ENCODE results near the gene TSHB. TPM values are rescaled to one million over a fixed set of nuclear protein-coding genes. Genes with fewer than 3 reads are reported as not detected.
"Not testable (repeated sequence)": the region's sequence is repeated elsewhere in the genome, so short reads cannot be mapped to it uniquely, and the experiment has no call there.

Gene TSHB
- not detected for polyA plus RNA-seq (2013, experiment 1 of 2; ENCODE audit: insufficient read length)
- not detected for polyA plus RNA-seq (2013, experiment 2 of 2; ENCODE audit: insufficient read length)

DNA sequence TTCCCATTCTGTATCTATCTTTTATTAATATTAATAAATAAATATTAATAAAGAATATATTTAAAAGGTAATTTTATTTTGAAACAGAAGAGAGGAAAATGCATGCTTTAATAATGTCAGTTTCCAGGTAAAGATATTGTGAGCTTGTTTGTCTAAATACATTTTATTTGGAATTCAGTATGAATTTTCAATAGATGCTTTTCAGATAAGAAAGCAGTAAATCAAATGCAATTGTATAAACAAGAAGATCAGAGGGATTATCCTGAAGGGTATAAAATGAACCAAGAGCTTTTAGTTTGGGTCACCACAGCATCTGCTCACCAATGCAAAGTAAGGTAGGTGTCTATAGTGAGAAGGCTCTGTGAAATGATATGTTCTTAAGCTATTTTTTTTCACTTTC, at the start of gene TSHB:
TSHB (plus strand) TSS at position 301 of the 400 bp plus-strand sequence. CDS start 3,537 bp downstream, outside the sequence.
- no peak for DNase-seq

DNA sequence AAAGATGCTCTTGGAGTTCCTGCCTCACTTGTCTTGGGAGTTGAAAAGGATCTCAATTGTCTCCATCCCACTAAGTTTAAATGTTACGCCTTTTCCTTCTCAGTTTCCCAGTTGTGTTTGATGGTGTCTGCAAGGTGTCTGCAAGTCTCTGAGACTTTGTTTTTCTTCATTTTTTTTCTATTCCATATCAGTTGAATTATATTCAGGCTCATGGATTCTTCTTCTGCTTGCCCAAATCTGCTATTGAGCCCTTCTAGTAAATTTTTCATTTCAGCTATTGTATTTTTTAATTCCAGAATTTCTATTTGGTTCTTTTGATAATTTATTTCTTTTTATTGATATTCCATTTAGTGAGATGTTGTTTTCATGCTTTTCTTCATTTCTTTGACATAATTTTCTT, 47.4 kb upstream of the TSHB start:
- DNase-seq = no peak

DNA sequence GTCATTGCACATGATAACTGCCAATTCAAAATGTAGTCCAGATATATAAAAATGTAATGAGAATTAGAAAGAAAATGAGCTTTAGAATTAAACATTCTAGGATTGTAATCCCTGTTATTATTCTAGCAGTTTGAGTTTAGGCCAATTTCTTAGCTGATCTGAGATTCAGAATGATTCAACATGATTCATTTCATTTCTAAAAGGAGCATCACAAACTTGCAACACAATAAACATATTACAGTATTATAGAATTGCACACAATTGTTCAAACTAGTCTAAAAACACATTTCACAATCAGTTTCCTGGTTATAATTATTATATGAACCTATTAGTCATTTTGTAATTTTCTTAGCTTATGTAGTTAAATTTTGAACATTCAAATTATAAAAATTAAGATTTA, 43.3 kb upstream of the TSHB start:
- no peak for DNase-seq

DNA sequence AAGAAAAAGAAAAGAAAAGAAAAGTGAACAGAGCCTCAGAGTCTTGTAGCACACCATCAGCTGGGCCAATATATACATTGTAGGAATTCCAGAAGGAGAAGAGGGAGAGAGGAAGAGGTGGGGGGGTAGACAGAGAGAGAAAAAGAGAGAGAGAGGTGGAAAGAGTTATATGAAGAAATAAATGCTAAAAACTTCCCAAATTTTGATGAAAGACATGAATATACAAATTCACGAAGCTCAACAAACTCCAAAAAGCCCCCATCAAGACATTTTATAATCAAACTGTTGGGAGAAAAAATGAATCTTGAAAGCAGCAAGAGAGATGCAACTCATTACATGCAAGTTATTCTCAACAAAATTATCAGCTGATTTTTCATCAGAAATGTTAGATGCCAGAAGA, 41.5 kb upstream of the TSHB start:
- DNase-seq = no peak

DNA sequence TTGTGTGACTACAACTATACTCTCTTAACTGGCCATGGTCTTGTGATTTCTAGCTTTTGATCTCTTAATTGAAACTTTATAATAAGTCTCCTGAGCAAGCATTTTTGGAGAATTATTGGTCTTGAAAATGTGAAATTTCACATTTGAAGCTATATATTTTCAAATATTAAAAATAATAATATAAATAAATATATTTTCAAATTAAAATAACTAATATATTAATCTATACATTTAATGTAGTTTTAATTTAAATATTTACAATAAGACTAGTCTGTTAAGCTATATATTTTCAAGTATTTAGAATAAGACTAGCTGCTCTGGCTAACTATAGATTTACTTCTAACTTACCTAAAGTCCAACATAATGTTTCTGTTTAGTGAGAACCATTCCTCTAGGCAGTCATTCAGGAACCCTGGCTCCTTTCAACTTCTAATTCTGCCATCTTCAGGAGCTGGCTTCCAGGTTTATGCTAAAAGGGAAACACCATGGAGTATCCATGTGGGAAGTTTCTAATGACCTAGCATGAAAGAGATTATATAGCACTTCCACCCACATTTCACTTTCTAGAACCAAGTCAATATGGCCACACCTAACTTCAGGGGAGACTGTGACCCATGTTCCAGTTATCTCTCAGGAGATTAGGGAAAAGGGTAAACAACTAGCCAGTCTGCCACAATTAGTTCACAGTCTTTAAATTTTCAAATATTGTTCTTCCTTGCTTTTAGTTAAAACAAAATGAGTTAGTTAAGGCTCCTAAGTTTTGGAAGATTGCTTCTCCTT, 31.9 kb upstream of the TSHB start:
- no peak for DNase-seq

DNA sequence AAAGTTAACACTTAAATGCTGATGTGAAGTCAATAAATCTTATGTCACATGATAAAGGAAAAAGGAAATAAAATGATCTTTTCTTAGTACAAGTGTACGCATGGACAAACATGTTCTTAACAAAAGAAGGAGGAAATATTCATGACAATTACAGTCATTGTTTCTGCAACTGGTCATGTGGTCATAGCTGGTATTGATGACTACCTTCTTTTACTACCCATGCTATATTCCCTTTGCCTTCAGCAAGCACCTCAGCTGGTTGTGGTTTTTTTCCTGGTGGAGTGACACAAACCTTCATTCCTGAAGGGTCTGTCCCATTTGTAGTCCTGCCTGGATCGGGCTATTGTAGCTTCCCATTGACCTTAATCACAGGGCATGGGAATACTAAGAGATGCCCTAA, 23.4 kb upstream of the TSHB start:
- DNase-seq = no peak

DNA sequence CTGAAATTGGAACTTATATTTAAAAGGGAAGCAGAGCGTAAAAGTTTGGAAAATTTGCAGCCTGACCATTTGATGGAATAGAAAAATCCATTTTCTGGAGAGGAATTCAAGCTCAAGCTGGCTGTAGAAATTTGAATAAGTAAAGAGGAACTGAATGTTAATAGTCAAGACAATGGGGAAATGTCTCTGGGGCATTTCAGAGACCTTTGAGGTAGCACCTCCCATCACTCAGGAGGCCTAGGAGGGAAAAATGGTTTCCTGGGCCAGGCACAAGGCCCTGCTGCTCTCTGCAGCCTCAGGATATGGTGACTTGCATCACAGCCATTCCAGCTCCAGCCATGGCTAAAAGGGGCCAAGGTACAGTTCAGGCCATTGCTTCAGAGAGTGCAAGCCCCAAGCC, 17.6 kb upstream of the TSHB start:
- no peak for DNase-seq

DNA sequence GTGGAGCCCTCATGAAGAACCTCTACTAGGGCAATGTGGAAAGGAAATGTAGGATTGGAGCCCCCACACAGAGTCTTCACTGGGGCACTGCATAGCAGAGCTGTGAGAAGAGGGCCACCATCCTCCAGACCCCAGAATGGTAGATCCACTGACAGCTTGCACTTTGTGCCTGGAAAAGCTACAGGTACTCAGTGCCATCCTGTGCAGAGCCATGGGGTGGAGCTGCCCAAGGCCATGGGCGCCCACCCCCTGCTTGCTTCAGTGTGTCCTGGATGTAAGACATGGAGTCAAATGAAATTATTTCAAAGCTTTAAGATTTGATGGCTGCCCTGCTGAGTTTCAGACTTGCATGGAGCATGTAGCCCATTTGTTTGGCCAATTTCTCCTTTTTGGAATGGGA, 17.2 kb upstream of the TSHB start:
- DNase-seq = no peak

DNA sequence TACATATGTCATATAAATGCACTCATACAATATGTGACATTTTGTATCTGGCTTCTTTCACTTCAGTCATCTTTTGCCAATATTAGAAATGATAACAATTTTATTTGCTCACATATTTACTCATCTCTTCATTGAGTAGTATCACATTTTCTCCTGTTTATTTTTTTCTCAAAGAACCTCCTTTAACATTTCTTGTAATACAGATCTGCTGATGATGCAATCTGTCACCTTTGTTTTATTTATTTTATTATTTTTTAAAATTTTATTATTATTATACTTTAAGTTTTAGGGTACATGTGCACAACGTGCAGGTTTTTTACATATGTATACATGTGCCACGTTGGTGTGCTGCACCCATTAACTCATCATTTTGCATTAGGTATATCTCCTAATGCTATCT, 15.8 kb upstream of the TSHB start:
- DNase-seq = no peak

DNA sequence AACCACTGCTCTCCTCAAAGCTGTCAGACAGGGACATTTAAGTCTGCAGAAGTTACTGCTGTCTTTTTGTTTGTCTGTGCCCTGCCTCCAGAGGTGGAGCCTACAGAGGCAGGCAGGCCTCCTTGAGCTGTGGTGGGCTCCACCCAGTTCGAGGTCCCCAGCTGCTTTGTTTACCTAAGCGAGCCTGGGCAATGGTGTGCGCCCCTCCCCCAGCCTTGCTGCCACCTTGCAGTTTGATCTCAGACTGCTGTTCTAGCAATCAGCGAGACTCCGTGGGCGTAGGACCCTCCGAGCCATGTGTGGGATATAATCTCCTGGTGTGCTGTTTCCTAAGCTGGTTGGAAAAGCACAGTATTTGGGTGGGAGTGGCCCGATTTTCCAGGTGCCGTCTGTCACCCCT, 10.1 kb upstream of the TSHB start:
- DNase-seq = not testable (repeated sequence)

DNA sequence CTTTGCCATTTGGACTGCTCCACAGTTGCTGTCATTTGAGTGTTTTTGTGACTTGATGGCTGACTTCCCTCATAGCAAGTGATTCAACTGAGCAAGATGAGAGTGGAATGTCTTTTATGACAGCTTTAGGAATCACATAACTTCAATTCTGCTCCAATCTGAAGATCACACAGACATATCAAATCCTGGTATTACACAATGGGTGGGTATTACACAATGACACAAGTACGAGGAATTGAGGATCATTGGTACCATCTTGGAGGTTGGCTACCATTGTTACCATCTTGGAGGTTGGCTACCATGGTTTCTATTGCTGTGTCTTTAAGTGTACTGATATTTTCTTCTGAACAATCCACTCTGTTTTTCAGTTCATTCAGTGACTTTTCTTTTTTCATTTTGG, 8.5 kb upstream of the TSHB start:
- no peak for DNase-seq

DNA sequence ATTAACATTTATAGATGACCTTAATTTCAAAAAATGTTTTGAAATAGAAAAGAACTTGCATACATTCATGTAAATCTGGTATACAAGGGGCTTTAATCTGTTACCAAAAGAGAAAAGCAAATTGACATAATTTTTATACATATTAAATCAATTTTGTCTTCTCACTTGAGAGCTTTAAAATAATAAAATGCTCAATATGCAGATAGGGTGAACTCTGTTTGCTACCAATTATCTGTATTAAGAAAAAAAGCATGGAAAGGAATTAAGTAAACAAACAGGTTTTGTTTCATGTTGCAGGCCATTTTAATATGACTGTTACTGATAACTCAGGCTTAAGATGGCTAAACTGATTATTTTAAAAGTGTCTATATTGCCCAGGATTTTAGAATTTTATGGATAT, 6.0 kb upstream of the TSHB start:
- no peak for DNase-seq

DNA sequence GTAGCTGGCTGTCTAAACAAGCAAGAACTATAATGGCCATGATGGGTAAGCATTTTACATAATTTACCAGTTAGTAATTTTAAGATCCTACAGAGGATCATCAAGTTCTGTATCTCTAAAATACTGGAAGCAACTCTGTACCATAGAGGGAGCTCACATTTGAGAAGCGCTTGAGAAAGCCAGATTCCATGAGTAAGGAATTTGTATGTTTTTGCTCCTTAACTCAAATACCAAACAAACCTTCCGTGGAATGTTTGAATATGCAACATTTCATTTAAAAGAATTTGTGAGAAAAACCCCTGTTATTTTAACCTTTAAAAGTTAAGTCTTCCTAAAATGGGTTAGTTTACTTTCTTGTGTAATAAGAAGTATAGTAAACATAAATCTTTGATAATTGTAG, 2.0 kb downstream of the TSHB start:
- DNase-seq = no peak

DNA sequence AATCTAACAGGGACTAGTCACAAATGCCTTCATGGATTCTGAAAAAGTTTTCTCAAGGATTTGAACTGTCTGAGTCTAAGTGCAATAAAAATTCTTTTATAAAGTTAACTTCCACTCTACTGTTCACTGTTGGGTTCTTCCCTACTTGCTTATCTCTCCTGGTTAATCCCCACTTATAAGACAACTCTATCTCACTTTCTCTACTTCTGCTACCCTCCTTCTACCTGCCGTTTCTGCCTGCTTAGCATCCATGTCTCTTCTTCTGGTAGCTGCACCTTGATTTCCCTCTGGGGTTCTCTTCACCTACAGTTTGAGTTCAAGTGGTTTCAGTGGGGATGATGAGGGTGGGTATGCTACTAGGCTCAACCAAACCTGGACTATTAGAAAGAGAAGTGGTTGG, 6.0 kb downstream of the TSHB start:
- DNase-seq = no peak

DNA sequence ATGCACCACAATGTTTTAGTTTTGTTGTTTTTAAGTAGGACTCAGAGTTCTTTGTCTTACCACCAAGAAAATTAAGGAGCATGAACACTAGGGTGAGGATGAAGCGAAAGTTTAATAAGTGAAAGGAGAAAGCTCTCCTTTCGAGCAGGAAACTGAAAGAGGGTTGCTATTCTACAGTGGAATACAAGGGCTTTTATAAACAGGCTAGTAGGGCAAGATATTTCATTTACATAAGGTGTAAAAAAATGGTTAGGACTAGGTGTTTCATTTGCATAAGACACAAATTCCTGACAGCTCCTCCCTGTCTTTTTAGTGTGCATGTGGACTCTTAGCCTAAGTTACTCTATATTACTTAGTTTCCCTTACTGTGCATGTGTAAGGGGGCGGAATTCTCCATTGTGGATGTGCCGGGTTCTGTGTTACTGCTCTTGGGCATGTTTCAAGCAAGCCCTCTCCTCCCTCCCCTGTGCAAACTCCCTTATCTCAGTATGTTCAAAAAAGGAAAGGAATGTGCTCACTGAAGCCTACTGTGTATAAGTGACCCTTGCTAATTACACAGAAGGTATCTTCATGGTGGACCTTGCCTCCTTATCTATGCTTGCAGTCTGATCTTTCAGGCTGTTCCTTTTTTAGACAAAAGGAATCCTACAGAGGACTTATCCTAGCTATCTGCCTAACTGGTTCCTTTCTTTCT, 7.3 kb downstream of the TSHB start:
- no peak for DNase-seq

DNA sequence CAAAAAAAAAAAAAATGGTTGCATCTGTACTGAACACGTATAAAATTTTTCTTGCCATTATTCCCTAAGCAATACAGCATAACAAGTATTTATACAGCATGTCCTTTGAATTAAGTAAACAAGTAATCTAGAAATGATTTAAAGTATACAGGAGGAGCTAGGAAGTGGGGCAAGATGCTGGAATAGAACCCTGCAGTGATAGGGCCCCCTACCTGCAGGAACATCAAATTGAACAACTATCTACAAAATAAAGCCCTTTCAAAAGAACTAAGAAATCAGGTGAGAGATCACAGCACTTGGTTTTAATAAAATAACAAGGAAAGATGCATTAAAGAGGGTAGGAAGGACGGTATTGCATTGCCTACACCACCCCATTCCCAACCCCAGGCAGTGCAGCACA, 10.9 kb downstream of the TSHB start:
- no peak for DNase-seq

DNA sequence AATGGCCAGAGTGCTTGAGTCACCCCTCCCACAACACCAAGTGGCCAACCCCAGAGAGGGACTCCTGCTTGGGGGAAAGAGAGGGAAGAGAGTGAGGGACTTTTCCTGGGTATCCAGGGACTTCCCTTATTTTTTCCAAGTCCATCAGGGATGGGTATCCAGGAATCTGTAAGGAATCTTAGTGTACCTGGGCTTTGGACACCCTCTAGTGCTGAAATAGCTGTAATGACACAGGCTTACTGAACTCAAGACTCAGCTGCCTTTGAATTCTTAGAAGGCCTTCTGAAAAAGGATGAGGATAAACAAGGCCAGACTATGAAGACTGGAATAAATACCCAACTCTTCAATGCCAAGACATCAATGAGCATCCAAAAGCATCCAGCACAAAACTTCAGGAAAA, 12.0 kb downstream of the TSHB start:
- no peak for DNase-seq

DNA sequence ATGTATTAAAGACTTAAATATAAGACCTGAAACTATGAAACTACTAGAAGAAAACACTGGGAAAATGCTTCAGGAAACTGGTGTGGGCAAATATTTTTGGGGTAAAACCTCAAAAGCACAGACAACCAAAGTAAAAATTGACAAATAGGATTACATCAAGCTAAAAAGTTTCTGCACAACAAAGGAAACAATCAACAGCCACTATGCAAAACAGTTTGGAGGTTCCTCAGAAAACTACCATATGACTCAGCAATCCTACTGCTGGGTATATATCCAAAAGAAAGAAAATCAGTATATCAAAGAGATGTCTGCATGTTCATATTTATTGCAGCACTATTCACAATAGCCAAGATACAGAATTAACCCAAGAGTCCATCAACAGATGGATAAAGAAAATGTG, 17.1 kb downstream of the TSHB start:
- DNase-seq = no peak

DNA sequence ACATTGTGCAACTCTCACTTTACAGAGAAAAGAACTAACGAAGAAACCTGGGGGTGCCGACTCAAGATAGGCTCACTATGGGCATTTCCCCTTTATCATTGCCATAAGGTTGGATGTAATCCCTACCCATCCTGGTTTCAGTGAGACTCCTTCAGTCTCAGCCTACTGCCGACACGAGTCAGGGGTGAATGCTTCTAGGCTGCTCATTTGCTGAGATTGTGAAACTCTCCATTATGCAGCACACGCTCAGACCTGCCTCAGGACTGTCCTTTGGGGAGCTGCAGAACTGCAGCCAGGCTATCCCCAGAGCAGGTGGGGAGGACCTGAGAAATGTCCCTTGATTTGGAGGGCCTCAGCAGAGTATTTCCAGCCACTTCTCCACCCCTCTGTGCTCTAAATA, 22.2 kb downstream of the TSHB start:
- no peak for DNase-seq

DNA sequence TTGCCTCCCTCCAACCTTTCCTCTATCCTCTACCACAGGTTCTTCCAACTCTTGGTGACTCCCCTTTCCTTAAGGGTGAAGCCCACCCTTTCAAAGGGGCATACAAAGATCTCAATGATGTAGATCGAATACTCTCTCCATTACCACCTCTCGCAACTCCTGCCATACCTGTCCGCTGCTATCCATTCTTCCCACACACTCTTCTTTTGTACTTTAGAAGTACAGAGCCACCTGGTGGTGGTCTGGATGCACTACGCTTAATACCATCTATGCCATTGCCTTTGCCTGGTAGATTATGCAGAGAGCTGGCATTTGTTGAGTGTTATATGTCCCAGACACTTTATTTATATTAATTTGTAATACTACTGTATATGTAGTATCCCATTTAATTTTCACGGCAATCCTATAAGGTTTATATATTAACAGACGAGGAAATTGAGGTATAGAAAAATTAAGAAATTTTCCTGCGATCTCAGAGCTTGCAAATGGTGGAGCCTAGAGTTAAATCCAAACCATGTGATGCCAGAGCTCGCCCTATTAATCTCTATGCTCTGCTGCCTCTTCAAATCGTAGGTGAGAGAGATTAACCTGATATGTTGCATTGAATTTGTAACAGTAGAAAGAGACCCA, 22.9 kb downstream of the TSHB start:
- DNase-seq = peak; percentile 39

DNA sequence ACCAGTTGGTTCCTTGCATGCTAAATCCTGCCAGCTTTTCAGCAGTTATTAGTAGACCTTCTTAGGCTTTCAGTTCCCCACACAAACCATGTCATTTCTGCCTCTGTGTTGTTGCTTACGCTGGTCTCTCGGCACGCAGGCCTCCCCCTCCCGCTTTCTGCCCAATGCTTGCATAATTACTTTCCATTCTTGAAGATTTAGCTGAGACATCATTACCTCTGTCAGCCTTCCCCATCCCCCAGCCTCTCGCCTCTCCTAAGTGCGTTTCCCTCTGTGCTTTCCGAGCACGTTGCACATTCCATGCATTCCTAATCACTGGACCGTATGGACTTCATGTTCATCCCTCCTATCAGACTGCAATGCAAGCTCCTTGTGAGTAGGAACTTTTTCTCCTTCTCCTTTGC, 26.8 kb downstream of the TSHB start:
- DNase-seq = peak; percentile 69

DNA sequence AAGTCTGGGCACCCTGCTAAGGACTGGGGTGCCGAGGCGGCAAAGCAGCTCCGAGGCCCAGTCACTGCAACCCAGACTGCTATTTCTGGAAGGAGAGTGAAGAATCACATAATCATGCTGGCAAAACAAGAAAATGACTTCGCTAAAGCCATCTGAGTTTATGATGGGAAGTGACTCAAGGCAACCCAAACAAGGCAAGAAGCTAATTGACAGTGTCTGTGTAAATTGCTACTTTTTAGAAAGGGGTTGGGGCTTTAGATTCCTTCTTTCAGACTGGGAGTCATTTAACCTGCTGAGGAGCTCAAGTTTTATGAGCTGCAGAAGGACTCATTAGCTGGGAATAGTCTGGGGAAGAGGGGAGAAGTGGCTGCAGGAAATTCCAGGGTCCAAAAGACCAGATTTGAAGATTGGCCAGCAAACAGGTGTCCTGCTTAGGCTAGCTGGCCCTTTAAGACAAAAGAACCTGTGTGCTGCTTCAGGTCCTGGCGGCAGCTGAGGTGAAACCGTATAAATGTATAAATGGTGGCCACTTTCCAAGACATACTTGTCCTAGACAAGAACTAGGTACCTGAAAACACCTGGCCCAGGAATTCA, 28.1 kb downstream of the TSHB start:
- DNase-seq = no peak

DNA sequence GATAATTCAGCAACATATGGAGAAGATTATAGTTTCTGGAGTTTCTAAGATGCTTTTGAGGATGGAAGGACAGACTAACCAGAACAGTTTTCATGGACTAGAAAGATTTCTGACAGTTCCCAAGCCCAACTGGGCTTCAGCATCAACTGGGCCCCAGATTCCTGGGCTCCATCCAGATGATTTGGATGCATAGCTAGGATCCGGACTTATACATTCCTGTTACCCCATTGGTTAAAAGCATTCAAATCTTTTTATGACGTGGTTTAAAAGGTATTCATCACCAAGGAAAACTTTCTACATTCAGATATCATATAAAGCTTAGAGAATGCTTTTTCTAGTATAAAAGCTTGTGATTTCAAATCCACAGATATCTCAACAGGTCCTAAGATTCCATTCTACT, 29.7 kb downstream of the TSHB start:
- DNase-seq = no peak
